HepG2 (cell line): ENCODE measurements around the gene RAB6A. TPM values are rescaled to one million over a fixed set of nuclear protein-coding genes. Genes with fewer than 3 reads are reported as not detected.

ENCODE experiments used
- AGO2 ChIP-seq: fragments of 200-400 bp; formaldehyde crosslinking; optimal IDR thresholded peaks from 2 replicates; pipeline ENCODE3; 2017; ENCODE audit warnings: mild to moderate bottlenecking, low read depth, low read length, moderate library complexity
- FOXK1 ChIP-seq: sonication (generic); formaldehyde crosslinking; IDR thresholded peaks from 2 replicates; pipeline ENCODE4 v1.4.0; 2020; ENCODE audit warnings: low read depth, missing genetic modification reagents, borderline replicate concordance
- HDAC1 ChIP-seq: sonication (generic); formaldehyde crosslinking; IDR thresholded peaks from 2 replicates; pipeline ENCODE4 v1.5.1; 2020; ENCODE audit warnings: mild to moderate bottlenecking, missing genetic modification reagents
- HNF1A ChIP-seq, 2 experiments: sonication (generic) in 1 of 2; formaldehyde crosslinking in 1 of 2; IDR thresholded peaks; 2 replicates each; pipeline versions ENCODE4 v1.4.0 to v1.6.1; 2016 to 2020; ENCODE audit warnings: borderline replicate concordance in 1 of 2, low read depth in 1 of 2, mild to moderate bottlenecking in 1 of 2, missing genetic modification reagents in 1 of 2
- KLF6 ChIP-seq: IDR thresholded peaks from 2 replicates; pipeline ENCODE4 v1.8.0; 2016; ENCODE audit warnings: missing biosample characterization, missing genetic modification reagents
- KMT2A ChIP-seq: sonication (generic); formaldehyde crosslinking; IDR thresholded peaks from 2 replicates; pipeline ENCODE4 v1.4.0; 2020; ENCODE audit warnings: missing genetic modification reagents
- MBD4 ChIP-seq: IDR thresholded peaks from 2 replicates; pipeline ENCODE4 v1.6.1; 2012; ENCODE audit warnings: low read length, inconsistent platforms, borderline replicate concordance
- MED13 ChIP-seq: sonication (generic); formaldehyde crosslinking; IDR thresholded peaks from 2 replicates; pipeline ENCODE4 v1.5.0; 2020; ENCODE audit warnings: missing genetic modification reagents
- RBM39 ChIP-seq: fragments of 200-400 bp; formaldehyde crosslinking; IDR thresholded peaks from one replicate; pipeline ENCODE4 v1.6.1; 2018; ENCODE audit warnings: antibody characterized with exemption, mild to moderate bottlenecking, low read depth, low read length; ENCODE audit not compliant: poor library complexity, severe bottlenecking
- TGIF2 ChIP-seq: IDR thresholded peaks from 2 replicates; pipeline ENCODE4 v1.6.1; 2016; ENCODE audit warnings: control low read depth, missing compliant biosample characterization
- ZFX ChIP-seq: sonication (generic); formaldehyde crosslinking; IDR thresholded peaks from 2 replicates; pipeline ENCODE4 v1.4.0; 2020; ENCODE audit warnings: mild to moderate bottlenecking, low read depth, missing genetic modification reagents, moderate library complexity
- ZNF234 ChIP-seq: sonication (generic); formaldehyde crosslinking; conservative IDR thresholded peaks from 2 replicates; pipeline ENCODE4 v1.5.1; 2020; ENCODE audit warnings: mild to moderate bottlenecking, missing genetic modification reagents
- ZNF350 ChIP-seq: sonication (generic); formaldehyde crosslinking; IDR thresholded peaks from 2 replicates; pipeline ENCODE4 v1.4.0; 2020; ENCODE audit warnings: mild to moderate bottlenecking, low read depth, missing genetic modification reagents, borderline replicate concordance
- ZNF510 ChIP-seq: sonication (generic); formaldehyde crosslinking; IDR thresholded peaks from 2 replicates; pipeline ENCODE4 v1.4.0; 2020; ENCODE audit warnings: low read depth, mild to moderate bottlenecking, missing genetic modification reagents
- ZNF543 ChIP-seq: sonication (generic); formaldehyde crosslinking; IDR thresholded peaks from 2 replicates; pipeline ENCODE4 v1.4.0; 2020; ENCODE audit warnings: mild to moderate bottlenecking, missing genetic modification reagents
- ZNF598 ChIP-seq: sonication (generic); formaldehyde crosslinking; IDR thresholded peaks from 2 replicates; pipeline ENCODE4 v1.5.1; 2020; ENCODE audit warnings: mild to moderate bottlenecking, missing genetic modification reagents, borderline replicate concordance
- ZNF670 ChIP-seq: sonication (generic); formaldehyde crosslinking; IDR thresholded peaks from 2 replicates; pipeline ENCODE4 v1.8.0; 2022; ENCODE audit warnings: mild to moderate bottlenecking, missing genetic modification reagents, borderline replicate concordance
- ZNF724P ChIP-seq: sonication (generic); formaldehyde crosslinking; IDR thresholded peaks from 2 replicates; pipeline ENCODE4 v1.8.0; 2022; ENCODE audit warnings: missing genetic modification reagents, borderline replicate concordance
- ZNF775 ChIP-seq: sonication (generic); formaldehyde crosslinking; IDR thresholded peaks from 2 replicates; pipeline ENCODE4 v1.4.0; 2020; ENCODE audit warnings: missing genetic modification reagents, mild to moderate bottlenecking, moderate library complexity, borderline replicate concordance
- polyA plus RNA-seq, 8 experiments: library from polyadenylated mRNA; depleted of rRNA in 3 of 8; stranded (reverse) in 7 of 8; unstranded in 1 of 8; fragments of >200 nt; fragmentation: Illumina TruSeq in 4 of 8; extraction: Trizol in 4 of 8; gene quantifications; 2 replicates each; pipeline versions ENCODE4 v1.2.1 to v1.2.3, GENCODE V29; 2011 to 2016; ENCODE audit warnings: low read depth in 4 of 8, missing spikeins in 1 of 8, mixed read lengths in 1 of 8; ENCODE audit not compliant: insufficient read depth in 1 of 8
- total RNA-seq, 5 experiments: library from RNA; depleted of rRNA; stranded (reverse); fragments of >200 nt; fragmentation: Illumina TruSeq; extraction: Trizol; gene quantifications; 2 replicates each; pipeline ENCODE4 v1.2.3, GENCODE V29; 2016; ENCODE audit warnings: low read depth in 1 of 5
- TF ChIP-seq, protein P1 (sequence below): sonication (generic); formaldehyde crosslinking; IDR thresholded peaks from 2 replicates; pipeline ENCODE4 v1.4.0; 2020; ENCODE audit warnings: mild to moderate bottlenecking, missing genetic modification reagents

Gene RAB6A
- total and polyA plus RNA-seq, 2 of the 13 experiments (the other 11 are each of a cell fraction or from before 2014, with no cell fraction given) = 74.3 to 121 TPM

DNA sequence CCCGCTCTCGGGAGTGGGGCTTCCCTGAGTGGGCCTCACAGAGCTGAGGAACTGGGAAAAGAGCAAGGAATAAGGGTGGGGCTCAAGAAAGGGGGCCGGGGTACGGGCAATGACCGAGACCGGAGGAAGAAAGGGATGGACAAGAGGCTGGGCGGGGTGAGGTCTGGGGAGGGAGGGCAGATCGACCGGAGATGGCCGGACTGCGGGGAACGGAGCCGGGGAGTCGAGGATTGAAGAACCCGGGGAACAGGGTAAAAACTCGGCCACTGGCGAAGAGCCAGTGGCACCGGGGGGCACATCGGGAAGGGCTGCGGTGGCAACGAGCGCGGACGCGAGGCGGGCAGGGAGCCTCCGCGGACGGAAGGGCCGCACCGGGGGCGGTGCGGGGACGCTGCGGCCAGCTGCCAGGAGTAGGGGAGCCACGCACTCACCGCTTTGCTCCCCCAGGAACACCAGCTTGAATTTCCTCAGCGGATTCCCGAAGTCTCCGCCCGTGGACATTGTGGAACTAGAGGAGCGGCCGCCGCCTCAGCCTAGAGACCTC lies 667 bp downstream of the RAB6A start (continued):
- TF ChIP-seq HNF1A (IDR thresholded peaks at IDR 0.05; ENCODE audit: low read depth) (no peak), HNF1A (CRISPR knock-in tag; IDR thresholded peaks at IDR 0.05; ENCODE audit: borderline replicate concordance) (0 out of 2 replicates have a peak, but pooled peaks have one; percentile 3), KLF6 (CRISPR knock-in tag) (peak; percentile 4; the same call in 1 of the 2 replicates), KMT2A (CRISPR knock-in tag) (peak; percentile 70; the same call in 1 of the 2 replicates), HDAC1 (CRISPR knock-in tag) (0 out of 2 replicates have a peak, but pooled peaks have one; percentile 4), AGO2 (peak; percentile 71), ZFX (CRISPR knock-in tag) (peak; percentile 51; the same call in 1 of the 2 replicates), ZNF350 (CRISPR knock-in tag) (0 out of 2 replicates have a peak, but pooled peaks have one; percentile 11), ZNF598 (CRISPR knock-in tag) (0 out of 2 replicates have a peak, but pooled peaks have one; percentile 34), FOXK1 (CRISPR knock-in tag) (no peak), RBM39 (peak; percentile 39), ZNF543 (CRISPR knock-in tag) (peak; percentile 75; the same call in 1 of the 2 replicates), ZNF724P (CRISPR knock-in tag) (0 out of 2 replicates have a peak, but pooled peaks have one; percentile 6), ZNF234 (CRISPR knock-in tag) (0 out of 2 replicates have a peak, but pooled peaks have one; percentile 53), TGIF2 (CRISPR knock-in tag) (peak; percentile 2; the same call in 1 of the 2 replicates), ZNF775 (CRISPR knock-in tag) (no peak), MED13 (CRISPR knock-in tag) (no peak), MBD4 (no peak), ZNF510 (CRISPR knock-in tag) (peak; percentile 66; the same call in 1 of the 2 replicates), ZNF670 (CRISPR knock-in tag) (no peak)
- TF ChIP-seq, protein P1, sequence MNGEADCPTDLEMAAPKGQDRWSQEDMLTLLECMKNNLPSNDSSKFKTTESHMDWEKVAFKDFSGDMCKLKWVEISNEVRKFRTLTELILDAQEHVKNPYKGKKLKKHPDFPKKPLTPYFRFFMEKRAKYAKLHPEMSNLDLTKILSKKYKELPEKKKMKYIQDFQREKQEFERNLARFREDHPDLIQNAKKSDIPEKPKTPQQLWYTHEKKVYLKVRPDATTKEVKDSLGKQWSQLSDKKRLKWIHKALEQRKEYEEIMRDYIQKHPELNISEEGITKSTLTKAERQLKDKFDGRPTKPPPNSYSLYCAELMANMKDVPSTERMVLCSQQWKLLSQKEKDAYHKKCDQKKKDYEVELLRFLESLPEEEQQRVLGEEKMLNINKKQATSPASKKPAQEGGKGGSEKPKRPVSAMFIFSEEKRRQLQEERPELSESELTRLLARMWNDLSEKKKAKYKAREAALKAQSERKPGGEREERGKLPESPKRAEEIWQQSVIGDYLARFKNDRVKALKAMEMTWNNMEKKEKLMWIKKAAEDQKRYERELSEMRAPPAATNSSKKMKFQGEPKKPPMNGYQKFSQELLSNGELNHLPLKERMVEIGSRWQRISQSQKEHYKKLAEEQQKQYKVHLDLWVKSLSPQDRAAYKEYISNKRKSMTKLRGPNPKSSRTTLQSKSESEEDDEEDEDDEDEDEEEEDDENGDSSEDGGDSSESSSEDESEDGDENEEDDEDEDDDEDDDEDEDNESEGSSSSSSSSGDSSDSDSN (CRISPR knock-in tag) = no peak; the same call in 1 of the 2 replicates
